ENCODE data around the gene EMX1. TPM values are rescaled to one million over a fixed set of nuclear protein-coding genes. Genes with fewer than 3 reads are reported as not detected.

Gene EMX1
- total RNA-seq, 2 experiments from 2014 or later, result not detected

GRCh38 chr2:72971036-72971435, 53.7 kb downstream of the EMX1 start:
- no peaks in the 10 kb centered on the region for H4K20me1 ChIP-seq (ENCODE audit: insufficient read depth, low read length)
- H3K36me3 ChIP-seq (ENCODE audit: insufficient read depth, low read length), result no peaks in the 10 kb centered on the region
- ChIA-PET POLR2A (no interaction called here), CTCF (ENCODE audit: unreplicated experiment) (no interaction called here)
- no peak overlapping the region for H3K27ac ChIP-seq (ENCODE audit: low read depth, low read length, poor library complexity, severe bottlenecking)
- H3K79me2 ChIP-seq (ENCODE audit: insufficient read depth, low read depth, low read length), result no peaks in the 10 kb centered on the region
- H3K9me2 ChIP-seq (ENCODE audit: insufficient read depth, low read length), result no peaks in the 10 kb centered on the region
- H3K4me1 ChIP-seq (ENCODE audit: insufficient read depth, low read length, poor library complexity, severe bottlenecking), result no peaks in the 10 kb centered on the region
- no TSS peak for BruUV-seq (replicated peaks)
- H2AFZ ChIP-seq (ENCODE audit: low read length), result no peak overlapping the region
- no peak overlapping the region for H3K4me3 ChIP-seq (ENCODE audit: low read depth, low read length, poor library complexity, severe bottlenecking)
- DNase-seq (ENCODE audit: low spot score), result no peak
- no peaks in the 10 kb centered on the region for H3K9me3 ChIP-seq (ENCODE audit: low read length)
- H3K4me2 ChIP-seq (ENCODE audit: low read length), result no peak overlapping the region
- intact Hi-C loops (cut with micrococcal nuclease; ENCODE audit: unreplicated experiment), result no loop called here
- TF ChIP-seq CTCF (conservative IDR thresholded peaks at IDR 0.05; ENCODE audit: low read length) (no peak), EZH2phosphoT487 (IDR thresholded peaks at IDR 0.05; ENCODE audit: borderline replicate concordance, low read depth, low read length) (no peak)

GRCh38 chr2:72972352-72973136, 55.2 kb downstream of the EMX1 start:
- Histone ChIP-seq H3K9me3 (ENCODE audit: low read length) (no peaks in the 10 kb centered on the region), H3K36me3 (ENCODE audit: insufficient read depth, low read length) (no peaks in the 10 kb centered on the region), H3K4me1 (ENCODE audit: insufficient read depth, low read length, poor library complexity, severe bottlenecking) (no peaks in the 10 kb centered on the region), H3K4me2 (ENCODE audit: low read length) (no peak overlapping the region), H3K4me3 (ENCODE audit: low read depth, low read length, poor library complexity, severe bottlenecking) (no peak overlapping the region), H3K9me2 (ENCODE audit: insufficient read depth, low read length) (no peaks in the 10 kb centered on the region), H3K79me2 (ENCODE audit: insufficient read depth, low read depth, low read length) (no peaks in the 10 kb centered on the region), H3K27ac (ENCODE audit: low read depth, low read length, poor library complexity, severe bottlenecking) (no peak overlapping the region), H4K20me1 (ENCODE audit: insufficient read depth, low read length) (no peaks in the 10 kb centered on the region), H2AFZ (ENCODE audit: low read length) (no peak overlapping the region)
- CTCF ChIA-PET (ENCODE audit: unreplicated experiment), result no interaction called here
- BruUV-seq (replicated peaks), result no TSS peak
- POLR2A ChIA-PET, result no interaction called here
- intact Hi-C loops (cut with micrococcal nuclease; ENCODE audit: unreplicated experiment), result loop anchor here (1.0 kb wide), 1 partner anchor 80 kb away; no protein-coding TSS in a partner anchor
- no peak for DNase-seq (ENCODE audit: low spot score)
- TF ChIP-seq EZH2phosphoT487 (IDR thresholded peaks at IDR 0.05; ENCODE audit: borderline replicate concordance, low read depth, low read length) (no peak), CTCF (conservative IDR thresholded peaks at IDR 0.05; ENCODE audit: low read length) (no peak)

GRCh38 chr2:72973137-72973535, 55.8 kb downstream of the EMX1 start:
- no peak overlapping the region for H3K4me2 ChIP-seq (ENCODE audit: low read length)
- TF ChIP-seq EZH2phosphoT487 (IDR thresholded peaks at IDR 0.05; ENCODE audit: borderline replicate concordance, low read depth, low read length), result no peak
- TF ChIP-seq CTCF (conservative IDR thresholded peaks at IDR 0.05; ENCODE audit: low read length), result no peak
- H3K36me3 ChIP-seq (ENCODE audit: insufficient read depth, low read length), result no peaks in the 10 kb centered on the region
- no peaks in the 10 kb centered on the region for H4K20me1 ChIP-seq (ENCODE audit: insufficient read depth, low read length)
- no peaks in the 10 kb centered on the region for H3K4me1 ChIP-seq (ENCODE audit: insufficient read depth, low read length, poor library complexity, severe bottlenecking)
- H2AFZ ChIP-seq (ENCODE audit: low read length), result no peak overlapping the region
- DNase-seq (ENCODE audit: low spot score), result no peak
- H3K9me2 ChIP-seq (ENCODE audit: insufficient read depth, low read length), result no peaks in the 10 kb centered on the region
- no peak overlapping the region for H3K4me3 ChIP-seq (ENCODE audit: low read depth, low read length, poor library complexity, severe bottlenecking)
- ChIA-PET CTCF (ENCODE audit: unreplicated experiment) (no interaction called here), POLR2A (no interaction called here)
- no peaks in the 10 kb centered on the region for H3K9me3 ChIP-seq (ENCODE audit: low read length)
- no peak overlapping the region for H3K27ac ChIP-seq (ENCODE audit: low read depth, low read length, poor library complexity, severe bottlenecking)
- no peaks in the 10 kb centered on the region for H3K79me2 ChIP-seq (ENCODE audit: insufficient read depth, low read depth, low read length)
- intact Hi-C loops (cut with micrococcal nuclease; ENCODE audit: unreplicated experiment), result loop anchor here (1.0 kb wide), 1 partner anchor 81 kb away; no protein-coding TSS in a partner anchor
- no TSS peak for BruUV-seq (replicated peaks)
